Cardiac septum (tissue), 1 donor: ENCODE measurements around the gene ZG16. TPM values are rescaled to one million over a fixed set of nuclear protein-coding genes. Genes with fewer than 3 reads are reported as not detected.
"Not testable (repeated sequence)": the region's sequence is repeated elsewhere in the genome, so short reads cannot be mapped to it uniquely, and the experiment has no call there.

Source experiments
- DNase-seq: peaks from one replicate; pipeline ENCODE4 v3.0.0-alpha.2; 2020; ENCODE audit warnings: low spot score
- intact Hi-C: fragments of 100-400 bp; cut with DNase I; formaldehyde crosslinking; loops from one replicate; pipeline ENCODE4 v1.14.0; 2022
- total RNA-seq: library from RNA; stranded (reverse); fragmentation: NEBNext Ultra II Directional; extraction: Animal tissue kit (Norgen Biotek cat#: 25700); gene quantifications from one replicate; pipeline ENCODE4 v1.2.1, GENCODE V29; 2021
- donor health status: DM: no; HTN: no; CAD: no.

ZG16 gene
- total RNA-seq, 1 donor from 2014 or later: not detected

DNA sequence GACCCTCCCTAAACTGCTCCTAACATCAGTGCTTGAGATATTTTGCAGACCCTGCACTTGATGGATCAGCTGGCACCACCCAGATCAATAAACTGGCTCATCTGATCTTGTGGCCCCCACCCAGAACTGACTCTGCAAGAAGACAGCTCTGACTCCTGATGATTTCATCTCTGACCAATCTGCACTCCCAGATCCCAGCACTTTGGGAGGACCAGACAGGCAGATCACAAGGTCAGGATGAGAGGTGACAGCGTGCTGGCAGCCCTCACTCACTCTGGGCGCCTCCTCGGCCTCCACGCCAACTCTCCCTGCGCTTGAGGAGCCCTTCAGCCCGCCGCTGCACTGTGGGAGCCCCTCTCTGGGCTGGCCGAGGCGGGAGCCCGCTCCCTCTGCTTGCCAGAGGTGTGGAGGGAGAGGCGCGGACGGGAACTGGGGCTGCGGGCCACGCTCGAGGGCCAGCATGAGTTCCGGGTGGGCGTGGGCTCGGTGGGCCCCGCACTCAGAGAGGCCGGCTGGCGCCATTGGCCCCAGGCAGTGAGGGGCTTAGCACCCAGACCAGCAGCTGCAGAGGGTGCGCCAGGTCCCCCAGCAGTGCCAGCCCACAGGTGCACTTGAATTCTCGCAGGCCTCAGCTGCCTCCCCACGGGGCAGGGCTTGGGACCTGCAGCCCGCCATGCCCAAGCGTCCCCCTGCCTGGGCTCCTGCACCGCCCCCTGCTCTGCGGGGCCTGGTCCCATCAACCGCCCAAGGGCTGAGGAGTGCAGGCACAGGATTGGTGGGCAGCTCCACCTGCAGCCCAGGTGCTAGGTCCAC lies 29.9 kb upstream of the ZG16 start:
- intact Hi-C loops: no loop called here
- no peak for DNase-seq

DNA sequence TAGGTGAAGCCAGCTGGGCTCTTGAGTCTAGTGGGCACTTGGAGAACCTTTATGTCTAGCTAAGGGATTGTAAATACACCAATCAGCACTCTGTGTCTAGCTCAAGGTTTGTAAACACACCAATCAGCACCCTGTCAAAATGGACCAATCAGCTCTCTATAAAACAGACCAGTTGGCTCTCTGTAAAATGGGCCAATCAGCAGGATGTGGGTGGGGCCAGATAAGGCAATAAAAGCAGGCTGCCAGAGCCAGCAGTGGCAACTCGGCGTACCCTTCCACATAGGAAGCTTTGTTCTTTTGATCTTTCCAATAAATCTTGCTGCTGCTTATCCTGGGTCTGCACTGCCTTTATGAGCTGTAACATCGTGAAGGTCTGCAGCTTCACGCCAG lies 29.3 kb upstream of the ZG16 start:
- DNase-seq, intact Hi-C loops: not testable (repeated sequence)

DNA sequence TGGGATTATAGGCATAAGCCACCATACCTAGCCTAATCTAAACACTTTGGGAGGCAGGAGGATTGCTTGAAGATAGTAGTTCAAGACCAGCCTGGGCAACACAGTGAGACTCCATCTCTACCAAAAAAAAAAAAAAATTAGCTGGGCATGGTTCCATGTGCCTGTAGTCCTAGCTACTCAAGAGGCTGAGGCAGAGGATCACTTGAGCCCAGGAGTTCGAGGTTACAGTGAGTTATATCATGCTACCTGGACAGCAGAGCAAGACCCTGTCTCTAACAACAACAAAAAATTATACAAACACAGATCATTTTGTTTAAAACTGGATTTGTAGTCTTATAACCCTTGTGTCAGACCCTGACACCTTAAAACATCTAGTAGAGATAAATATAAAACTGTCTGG lies 24.5 kb upstream of the ZG16 start:
- intact Hi-C loops: no loop called here
- DNase-seq: no peak

DNA sequence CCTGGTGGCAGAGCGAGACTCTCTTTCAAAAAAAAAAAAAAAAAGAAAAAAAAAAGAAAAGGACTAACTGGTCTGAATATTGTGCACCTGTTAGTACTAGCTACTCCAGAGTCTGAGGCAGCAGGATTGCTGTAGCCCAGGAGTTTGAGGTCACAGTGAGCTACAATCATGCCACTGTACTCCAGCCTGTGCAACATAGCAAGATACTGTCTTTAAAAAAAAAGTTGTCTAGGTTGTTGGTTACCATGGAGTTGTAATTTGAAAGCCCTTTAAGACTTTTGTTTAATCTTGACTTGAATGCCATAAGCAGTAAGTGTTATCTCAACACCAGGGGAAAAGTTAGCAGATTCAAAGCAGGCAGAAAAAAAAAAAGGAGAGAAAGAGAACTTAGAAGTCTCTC lies 21.4 kb upstream of the ZG16 start:
- DNase-seq: no peak
- intact Hi-C loops: no loop called here

DNA sequence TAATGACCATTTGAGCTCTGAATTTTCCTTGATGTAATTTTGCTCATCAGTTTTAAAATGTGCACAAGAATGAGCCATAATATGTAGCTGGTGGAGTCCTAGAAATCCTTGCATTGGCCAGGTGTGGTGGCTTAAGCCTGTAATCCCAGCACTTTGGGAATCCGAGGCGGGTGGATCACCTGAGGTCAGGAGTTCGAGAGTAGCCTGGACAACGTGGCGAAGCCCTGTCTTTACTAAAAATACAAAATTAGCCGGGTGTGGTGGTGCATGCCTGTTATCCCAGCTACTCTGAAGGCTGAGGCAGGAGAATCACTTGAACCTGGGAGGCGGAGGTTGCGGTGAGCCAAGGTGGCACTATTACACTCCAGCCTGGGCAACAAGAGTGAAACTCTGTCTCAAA lies 21.0 kb upstream of the ZG16 start:
- intact Hi-C loops, DNase-seq: not testable (repeated sequence)

DNA sequence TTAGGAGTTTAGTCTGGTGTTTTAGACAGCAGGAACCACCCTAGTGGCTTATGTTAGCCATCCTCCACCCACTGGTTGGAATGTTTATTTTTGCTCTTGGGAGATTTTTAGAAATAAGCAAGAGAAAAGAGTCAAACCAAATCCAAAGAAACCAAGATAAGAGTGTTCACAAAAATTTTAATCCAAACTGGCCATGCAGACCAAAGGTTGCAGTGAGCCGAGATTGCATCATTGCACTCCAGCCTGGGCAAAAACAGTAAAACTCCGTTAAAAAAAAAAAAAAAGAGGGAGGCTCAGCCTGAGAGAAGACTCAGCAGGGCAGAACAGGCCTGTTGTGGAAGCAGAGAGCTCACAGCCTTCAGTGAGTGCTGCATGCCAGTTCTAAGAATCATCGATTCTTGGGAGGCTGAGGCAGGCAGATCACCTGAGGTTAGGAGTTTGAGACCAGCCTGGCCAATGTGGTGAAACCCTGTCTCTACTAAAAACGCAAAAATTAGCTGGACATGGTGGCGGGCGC lies 20.0 kb upstream of the ZG16 start:
- no peak for DNase-seq
- intact Hi-C loops: no loop called here

DNA sequence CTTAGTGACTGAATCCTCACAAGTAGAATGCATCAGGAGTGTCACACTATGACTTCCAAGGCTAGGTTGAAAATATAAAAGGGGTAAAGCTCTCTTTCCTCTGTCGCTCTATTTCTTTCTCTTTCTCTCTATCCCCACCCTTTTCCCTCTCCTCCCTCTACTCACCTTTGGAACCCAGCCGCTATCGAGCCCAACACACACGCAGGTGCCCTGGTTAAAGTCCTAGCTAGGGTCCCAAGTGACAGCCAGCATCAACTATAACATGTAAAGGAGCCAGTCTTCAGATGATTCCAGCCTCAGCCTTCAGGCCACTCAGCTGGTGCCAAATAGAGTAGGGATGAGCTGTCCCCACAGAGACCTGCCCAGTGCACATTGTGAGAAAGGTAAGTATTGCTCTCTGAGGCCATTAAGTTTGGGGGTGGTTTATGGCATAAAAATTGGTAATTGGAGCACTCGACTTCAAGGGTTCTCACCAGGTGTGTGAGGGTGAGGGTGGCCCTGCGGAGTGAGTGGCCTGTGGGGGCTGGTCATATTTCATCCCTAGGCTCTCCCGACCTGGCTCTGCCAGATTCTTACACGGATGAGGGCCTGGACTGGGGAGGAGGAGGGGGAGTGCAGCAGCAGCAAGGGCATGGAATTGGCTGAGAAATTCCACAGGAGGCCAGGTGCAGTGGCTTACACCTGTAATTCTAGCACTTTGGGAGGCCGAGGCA lies 17.3 kb upstream of the ZG16 start:
- intact Hi-C loops: no loop called here
- no peak for DNase-seq

DNA sequence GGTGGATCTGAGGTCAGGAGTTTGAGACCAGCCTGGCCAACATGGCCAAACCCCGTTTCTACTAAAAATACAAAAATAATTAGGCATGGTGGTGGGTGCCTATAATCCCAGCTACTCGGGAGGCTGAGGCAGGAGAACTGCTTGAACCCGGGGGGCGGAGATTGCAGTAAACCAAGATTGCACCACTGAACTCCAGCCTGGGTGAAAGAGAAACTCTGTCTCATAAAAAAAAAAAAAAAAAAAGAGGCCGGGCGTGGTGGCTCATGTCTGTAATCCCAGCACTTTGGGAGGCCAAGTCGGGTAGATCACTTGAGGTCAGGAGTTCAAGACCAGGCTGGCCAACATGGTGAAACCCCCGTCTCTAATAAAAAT lies 16.8 kb upstream of the ZG16 start:
- DNase-seq, intact Hi-C loops: not testable (repeated sequence)

DNA sequence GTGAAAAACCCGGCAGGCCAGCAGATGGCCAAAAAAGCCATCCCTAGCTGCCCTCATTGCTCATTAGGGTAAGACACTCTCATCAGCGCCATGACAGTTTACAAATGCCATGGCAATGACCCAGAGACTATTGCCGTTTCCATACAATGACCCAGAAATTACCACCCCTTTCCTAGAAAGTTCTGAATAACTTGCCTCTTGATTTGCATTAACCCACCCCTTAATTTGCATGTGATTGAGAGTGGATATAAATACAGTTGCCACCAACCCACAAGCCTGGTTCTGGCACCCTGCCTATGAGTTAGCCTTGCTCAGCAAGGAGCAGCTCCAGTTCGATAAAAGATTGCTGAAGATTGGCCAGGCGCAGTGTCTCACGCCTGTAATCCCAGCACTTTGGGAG lies 16.2 kb upstream of the ZG16 start:
- no peak for DNase-seq
- intact Hi-C loops: no loop called here

DNA sequence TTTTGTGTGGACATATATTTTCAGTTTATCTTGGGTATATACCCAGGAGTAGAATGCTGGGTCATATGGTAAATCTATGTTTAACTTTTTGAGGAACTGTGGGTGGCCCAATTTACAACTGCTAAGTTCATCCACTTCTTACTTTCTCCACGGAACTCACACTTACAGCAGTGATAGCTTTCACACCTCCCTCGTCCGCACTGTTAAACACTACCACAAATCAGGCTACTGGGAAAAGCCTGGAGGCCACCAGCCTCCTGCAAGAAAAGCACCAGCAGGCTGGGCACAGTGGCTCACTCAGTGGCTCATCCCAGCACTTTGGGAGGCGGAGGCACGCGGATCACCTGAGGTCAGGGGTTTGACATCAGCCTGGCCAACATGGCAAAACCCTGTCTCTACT lies 14.7 kb upstream of the ZG16 start:
- intact Hi-C loops: no loop called here
- no peak for DNase-seq

DNA sequence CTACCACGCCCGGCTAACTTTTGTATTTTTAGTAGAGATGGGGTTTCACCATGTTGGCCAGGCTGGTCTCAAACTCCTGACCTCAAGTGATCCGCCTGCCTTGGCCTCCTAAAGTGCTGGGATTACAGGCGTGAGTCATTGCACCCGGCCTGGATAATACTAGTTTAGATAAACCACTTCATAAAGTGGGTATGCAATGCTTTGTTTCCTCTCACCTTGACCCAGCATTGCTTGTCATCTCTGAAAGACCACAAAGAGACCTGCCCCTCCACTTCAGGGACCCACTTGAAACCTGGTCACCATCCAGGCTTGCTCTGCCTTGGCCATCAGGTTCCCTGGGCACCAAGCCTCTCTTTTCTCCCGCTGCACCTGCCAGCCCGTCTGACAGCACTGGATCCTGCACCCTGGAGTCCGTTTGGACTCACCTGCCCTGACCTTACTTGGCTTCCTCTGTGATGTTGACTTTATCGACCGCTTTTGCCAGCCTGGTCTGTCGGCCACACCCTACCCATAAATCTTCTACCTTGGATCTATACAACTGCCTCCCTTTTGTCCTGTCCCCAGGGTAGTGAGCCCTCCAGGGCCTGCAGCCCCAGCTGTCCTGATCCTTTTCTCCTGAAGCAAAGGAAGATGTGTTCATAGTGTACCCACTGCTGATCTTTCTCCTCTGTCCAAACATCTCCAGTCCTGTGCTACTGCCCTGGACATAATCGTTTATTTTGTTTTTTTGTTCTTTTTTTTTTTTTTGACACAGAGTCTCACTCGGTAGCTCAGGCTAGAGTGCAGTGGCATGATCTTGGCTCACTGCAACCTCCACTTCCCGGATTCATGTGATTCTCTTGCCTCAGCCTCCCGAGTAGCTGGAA lies 12.7 kb upstream of the ZG16 start:
- intact Hi-C loops: no loop called here
- DNase-seq: no peak

DNA sequence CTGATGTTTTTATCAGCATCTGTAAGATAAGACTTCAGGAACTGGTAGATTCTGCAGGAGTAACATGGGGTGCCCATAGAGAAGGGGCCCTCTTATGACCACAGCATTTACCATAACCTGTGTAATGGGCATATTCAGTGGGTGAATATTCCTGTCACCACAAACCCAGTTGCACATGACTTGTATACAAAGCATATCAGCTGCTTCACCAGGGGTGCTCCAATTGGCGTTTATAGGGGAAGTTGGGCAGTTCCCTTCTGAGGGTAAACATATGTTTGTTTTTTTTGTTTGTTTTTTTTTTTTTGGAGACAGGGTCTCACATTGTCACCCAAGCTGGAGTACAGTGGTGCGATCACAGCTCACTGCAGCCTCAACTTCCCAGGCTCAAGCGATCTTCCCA lies 11.5 kb upstream of the ZG16 start:
- intact Hi-C loops: no loop called here

DNA sequence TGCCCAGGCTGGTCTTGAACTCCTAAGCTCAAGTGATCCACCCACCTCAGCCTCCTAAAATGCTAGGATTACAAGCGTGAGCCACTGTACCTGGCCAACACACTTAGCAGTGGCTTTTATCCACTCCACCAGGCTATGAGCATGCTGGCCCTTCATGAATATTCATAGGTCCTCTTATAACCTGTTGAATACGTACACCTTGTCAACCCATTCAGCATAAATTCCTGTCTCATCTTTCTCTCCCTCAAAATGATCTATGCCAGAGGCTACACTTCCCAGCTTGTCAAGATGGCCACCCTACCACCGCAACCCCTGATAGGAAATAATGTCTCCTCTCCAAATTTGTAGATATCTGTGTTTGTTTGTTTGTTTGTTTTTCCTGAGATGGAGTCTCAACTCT lies 11.0 kb upstream of the ZG16 start:
- DNase-seq: no peak

More for the DNA sequence above, 11.5 kb upstream of the ZG16 start:
- DNase-seq: no peak

DNA sequence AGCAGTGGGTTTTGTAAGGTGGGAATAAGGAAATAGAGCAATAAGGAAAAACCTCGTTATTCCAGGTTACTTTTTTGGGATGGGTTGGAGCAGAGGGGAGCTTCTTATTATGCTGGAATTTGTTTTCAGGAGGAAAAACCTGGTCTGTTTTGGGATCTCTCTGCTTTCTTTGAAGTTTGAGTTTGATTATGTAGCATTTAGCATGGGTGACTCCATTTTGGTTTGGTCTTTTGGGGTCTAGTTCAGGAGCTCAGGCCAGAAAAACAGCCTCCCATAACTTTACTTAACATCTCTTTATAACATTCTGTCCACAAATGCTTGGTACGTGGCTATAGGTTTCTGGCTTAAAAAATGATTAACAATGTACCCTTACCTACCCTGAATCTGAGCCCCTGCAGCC lies 8.5 kb upstream of the ZG16 start:
- intact Hi-C loops: no loop called here
- DNase-seq: no peak

More for the DNA sequence above, 11.0 kb upstream of the ZG16 start:
- intact Hi-C loops: no loop called here

DNA sequence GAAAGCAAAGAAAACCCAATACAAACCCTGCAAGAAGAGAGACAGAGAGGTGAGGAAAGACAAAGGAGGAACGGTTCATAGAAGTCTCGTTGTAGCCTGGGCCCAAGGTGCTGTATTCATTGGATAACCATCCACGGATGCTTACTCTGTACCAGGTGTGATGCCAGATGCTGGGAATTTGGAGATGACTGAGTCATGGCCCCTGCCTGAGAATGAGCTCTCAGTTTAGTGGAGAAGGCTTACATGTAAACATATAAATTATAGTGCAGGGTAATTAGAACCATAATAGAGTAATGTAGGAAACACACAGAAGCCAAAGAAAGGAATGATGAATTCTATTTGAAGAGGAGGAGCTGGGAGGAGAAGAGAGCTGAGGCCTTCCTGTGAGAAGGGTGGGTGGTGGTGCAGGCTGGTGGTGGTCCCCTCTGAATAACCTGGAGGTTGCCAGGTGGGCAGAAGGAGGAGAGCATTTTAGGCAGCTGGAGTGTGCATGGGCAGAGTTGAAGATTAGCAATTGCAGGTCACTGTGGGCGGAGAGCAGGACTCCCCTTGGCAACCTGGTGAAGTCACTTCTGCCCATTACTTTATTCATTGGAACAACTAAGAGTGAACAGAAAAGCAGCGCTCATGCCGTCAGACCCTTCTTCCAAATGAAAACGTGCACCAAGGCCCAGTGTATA lies 7.7 kb upstream of the ZG16 start:
- intact Hi-C loops: no loop called here
- DNase-seq: no peak

DNA sequence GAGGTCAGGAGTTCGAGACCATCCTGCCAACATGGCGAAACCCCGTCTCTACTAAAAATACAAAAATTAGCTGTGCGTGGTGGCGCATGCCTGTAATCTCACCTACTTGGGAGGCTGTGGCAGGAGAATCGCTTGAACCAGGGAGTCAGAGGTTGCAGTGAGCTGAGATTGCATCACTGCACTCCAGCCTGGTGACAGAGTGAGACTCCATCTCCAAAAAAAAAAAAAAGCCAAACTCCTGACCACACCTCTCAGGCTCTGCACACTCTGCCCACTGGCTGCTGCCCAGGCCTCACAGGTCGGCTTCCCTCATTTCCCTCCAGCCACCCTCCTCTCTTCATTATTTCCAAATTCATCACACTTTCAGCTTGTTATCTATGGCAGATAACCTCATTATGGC lies 5.7 kb upstream of the ZG16 start:
- DNase-seq, intact Hi-C loops: not testable (repeated sequence)

DNA sequence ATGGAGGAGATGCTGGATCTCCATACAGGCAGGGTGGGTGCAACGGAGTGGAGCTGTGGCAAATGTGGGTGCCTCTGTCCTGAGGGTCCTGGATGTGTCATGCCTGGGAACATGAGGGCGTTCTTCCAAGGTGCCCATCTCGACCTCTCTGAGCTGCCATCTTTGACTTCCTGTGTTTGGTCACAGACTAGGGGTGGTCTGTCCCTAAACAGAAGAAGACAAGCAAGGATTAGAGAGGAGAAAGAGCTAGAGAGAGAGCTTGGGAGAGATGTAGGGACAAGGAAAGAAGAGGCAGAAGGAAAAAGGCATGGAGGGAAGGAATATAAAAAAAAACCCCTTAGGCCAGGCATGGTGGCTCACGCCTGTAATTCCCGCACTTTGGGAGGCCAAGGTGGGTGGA lies 3.3 kb upstream of the ZG16 start:
- no peak for DNase-seq
- intact Hi-C loops: no loop called here

DNA sequence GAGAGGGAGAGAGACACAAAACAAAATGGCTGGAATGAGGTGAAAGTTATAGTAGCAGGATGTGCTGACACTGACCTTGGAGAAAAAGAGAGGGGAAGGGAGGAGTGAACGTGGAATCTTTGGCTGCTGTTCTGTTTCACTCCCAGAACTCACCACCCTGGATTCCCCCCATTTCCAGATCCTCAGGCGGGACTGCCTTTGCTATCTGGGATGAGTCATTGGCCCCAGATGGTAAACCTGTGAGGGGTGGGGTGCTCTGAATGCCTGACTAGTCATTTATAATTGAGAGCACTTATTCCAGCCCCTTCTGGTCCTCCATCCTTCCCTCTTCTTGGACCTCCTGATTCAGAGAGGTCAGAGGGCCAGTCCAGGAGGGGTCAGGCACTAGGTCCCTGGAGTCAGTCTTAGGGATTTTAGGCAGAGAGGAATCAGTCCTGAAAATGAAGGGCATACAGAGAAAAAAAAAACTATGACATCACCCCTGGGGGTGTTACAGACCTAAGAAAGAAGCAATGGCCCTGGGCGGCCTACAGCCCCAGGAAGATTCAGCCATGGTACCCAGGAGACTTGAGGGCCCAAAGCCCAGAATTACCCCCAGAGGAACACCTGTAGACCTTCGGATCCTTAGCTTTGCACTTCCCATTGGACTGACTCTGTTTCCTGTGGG lies 2.2 kb upstream of the ZG16 start:
- DNase-seq: no peak
- intact Hi-C loops: no loop called here

DNA sequence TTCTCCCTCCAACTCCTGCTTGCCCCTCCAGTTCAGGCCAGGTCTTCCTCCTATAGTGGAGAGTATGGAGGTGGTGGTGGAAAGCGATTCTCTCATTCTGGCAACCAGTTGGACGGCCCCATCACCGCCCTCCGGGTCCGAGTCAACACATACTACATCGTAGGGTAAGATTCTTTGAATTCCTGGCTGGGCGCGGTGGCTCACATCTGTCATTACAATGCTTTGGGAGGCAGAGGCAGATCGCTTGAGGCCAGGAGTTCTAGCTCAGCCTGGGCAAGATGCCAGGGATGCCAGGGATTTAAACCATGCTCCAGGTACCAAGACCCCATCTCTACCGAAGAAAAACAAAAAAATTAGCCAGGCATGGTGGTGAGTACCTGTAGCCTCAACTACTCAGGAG lies 1.4 kb downstream of the ZG16 start:
- intact Hi-C loops: no loop called here
- DNase-seq: no peak
